Measurements from ENCODE around the gene R3HDML. TPM values are rescaled to one million over a fixed set of nuclear protein-coding genes. Genes with fewer than 3 reads are reported as not detected.

Gene R3HDML
- total and polyA plus RNA-seq, 9 of the 15 experiments (the other 6 are each of a cell fraction or from before 2014, with no cell fraction given): not detected

GRCh38 chr20:44309763-44310663 is 26.8 kb upstream of the R3HDML start (continued):
- TF ChIP-seq SAP30 (IDR thresholded peaks at IDR 0.05; ENCODE audit: borderline replicate concordance, insufficient read depth, low read depth, low read length, poor library complexity, severe bottlenecking) (no peak), SMAD4 (CRISPR knock-in tag; conservative IDR thresholded peaks at IDR 0.05) (no peak), ZNF639 (CRISPR knock-in tag; conservative IDR thresholded peaks at IDR 0.05 in 1 of 2, IDR thresholded peaks at IDR 0.05 in 1 of 2) (no peak), CREM (IDR thresholded peaks at IDR 0.05; ENCODE audit: low read depth) (peak; percentile 19; the same call in 1 of the 2 replicates), DPF2 (IDR thresholded peaks at IDR 0.05) (0 out of 2 replicates have a peak, but pooled peaks have one; percentile 26), THRAP3 (IDR thresholded peaks at IDR 0.05; ENCODE audit: borderline replicate concordance) (no peak), MAFF (IDR thresholded peaks at IDR 0.05; ENCODE audit: low read length) (no peak), MCM3 (IDR thresholded peaks at IDR 0.05) (no peak)
- TF ChIP-seq, protein P1, sequence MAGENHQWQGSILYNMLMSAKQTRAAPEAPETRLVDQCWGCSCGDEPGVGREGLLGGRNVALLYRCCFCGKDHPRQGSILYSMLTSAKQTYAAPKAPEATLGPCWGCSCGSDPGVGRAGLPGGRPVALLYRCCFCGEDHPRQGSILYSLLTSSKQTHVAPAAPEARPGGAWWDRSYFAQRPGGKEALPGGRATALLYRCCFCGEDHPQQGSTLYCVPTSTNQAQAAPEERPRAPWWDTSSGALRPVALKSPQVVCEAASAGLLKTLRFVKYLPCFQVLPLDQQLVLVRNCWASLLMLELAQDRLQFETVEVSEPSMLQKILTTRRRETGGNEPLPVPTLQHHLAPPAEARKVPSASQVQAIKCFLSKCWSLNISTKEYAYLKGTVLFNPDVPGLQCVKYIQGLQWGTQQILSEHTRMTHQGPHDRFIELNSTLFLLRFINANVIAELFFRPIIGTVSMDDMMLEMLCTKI (IDR thresholded peaks at IDR 0.05; ENCODE audit: partially characterized antibody): no peak
- TF ChIP-seq, protein P2, sequence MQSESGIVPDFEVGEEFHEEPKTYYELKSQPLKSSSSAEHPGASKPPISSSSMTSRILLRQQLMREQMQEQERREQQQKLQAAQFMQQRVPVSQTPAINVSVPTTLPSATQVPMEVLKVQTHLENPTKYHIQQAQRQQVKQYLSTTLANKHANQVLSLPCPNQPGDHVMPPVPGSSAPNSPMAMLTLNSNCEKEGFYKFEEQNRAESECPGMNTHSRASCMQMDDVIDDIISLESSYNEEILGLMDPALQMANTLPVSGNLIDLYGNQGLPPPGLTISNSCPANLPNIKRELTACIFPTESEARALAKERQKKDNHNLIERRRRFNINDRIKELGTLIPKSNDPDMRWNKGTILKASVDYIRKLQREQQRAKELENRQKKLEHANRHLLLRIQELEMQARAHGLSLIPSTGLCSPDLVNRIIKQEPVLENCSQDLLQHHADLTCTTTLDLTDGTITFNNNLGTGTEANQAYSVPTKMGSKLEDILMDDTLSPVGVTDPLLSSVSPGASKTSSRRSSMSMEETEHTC (IDR thresholded peaks at IDR 0.05): no peak

Measured in K562 (cell line).